Hematopoietic multipotent progenitor cell treated with erythropoietin and hydrocortisone succinate and interleukin-3 and kit ligand, for 17 days (in vitro differentiated cells): ENCODE results near the gene BCR.
A peak's percentile ranks its signal among the peaks of the same experiment; 100 is the strongest.

Source experiments
- DNase-seq: peaks from one replicate; pipeline ENCODE4 v3.0.0-alpha.2; 2015; ENCODE audit warnings: low spot score

The BCR gene

DNA sequence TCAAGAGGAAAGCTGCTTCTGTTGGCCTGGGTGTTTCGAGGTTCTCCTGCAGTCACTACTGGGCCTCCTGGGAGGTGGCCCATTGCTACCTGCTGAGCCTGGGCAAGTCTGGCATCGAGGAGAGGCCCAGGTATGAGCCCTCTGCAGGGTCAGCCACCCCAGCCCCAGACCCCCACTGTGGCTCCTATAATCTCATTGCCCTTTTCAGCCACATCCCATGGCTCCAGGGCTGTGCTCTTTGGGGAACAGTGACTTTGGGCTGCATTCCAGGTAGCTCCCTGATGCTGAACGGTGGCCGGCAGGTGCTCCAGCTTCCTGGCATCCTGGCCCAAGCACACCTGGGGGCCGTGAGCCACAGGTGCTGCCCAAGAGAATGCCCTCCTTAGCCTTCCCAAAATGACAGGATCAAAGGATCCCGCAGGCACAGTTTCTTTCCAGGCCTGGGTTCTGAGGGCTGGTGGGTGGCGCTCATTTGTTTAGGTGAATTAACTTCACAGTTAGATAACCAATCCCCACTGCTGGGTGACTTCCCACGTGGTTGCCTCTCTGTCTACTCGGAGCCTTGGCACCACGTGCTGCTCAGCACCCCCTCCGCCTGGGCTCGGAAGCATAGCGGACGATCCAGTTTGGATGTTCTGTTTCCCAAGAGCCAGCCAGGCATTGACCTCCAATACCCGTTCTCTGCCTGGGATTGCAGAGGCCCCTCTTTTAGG lies 97.4 kb downstream of the BCR start:
- no peak for DNase-seq

DNA sequence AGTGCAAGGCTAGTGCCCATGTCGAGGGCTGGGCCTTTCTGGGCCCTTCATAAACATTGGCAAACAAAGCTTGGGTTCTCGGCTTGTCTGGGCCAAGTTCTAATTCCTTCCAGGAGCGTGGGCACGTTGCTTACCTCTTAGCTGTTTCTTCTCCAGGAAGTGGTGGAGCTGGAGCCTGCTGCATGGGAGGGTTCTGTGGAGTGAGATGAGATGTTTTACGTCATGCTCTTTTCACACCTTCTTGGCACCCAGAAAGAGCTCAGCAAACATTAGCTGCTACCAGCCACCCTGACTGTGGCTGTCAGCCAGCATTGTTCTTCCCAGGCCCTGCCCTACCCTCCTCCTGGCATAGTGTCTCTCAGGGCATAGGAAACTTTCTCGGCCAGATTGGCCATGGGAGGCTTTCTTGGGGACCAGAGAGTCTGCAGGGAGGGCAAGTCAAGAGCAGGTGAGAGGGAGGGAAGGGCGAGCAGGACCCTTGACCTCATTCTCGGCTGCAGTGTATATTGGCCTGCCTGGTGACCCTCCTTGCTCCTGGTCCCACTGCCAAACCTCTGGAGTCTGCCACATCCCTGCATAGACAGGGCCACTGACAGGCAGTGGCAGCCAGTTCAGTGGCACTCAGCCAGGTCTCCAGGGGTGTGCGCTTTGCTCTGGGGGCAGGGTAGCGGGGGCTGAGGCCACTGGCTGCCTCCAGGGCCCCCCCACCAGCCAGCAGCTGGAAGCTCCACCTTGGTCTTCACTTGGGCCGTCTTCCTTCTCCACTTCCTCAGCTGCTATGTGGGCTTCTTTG lies 98.8 kb downstream of the BCR start:
- DNase-seq, result no peak

DNA sequence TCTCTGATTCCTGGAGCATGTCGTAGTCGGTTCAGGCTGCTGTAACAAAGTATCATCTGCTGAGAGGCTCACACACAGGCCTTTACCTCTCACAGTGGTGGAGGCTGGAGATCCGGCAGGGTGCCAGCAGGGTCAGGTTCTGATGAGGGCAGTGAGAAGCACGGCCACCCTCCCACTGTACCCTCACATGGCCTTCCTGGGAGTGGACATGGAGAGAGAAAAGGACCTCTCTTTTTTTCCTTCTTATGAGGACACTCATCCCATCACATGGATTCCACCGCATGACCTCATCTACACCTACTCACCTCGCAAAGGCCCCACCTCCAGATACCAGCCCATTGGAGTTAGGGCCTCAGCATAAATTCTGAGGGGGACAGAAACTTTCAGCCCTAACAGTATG lies 99.5 kb downstream of the BCR start:
- no peak for DNase-seq

DNA sequence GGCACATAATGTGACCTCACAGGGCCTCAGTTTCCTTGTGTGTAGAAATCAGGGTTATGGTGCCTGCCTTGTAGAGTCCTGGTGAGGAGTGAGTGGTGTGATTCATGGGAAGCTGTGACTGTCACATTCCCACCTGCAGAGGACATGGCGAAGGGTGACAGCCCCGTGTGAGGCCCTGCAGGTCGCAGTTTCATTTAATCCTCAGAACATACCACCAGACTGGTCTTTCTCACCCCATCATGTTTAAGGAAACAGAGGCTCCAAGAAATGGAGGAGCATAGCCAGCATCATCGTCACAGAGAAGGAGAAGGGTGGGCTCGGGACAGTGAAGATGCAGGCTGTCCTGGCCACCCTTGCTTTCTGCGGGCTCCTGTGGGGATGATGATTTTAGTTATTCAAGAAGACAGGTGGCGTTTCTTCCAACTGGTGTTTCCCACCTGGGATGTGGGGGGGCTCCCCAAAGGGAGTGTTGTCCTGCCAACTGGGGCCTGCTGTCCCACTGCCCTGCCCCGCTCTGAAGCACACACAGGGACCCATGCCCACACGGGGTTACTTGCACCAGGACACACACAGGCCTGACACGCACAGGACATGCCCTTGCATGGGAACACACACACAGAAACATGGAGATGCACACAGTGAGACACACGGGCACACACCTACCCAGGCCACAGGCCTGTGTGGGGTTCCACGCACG lies 100.2 kb downstream of the BCR start:
- DNase-seq, result no peak

DNA sequence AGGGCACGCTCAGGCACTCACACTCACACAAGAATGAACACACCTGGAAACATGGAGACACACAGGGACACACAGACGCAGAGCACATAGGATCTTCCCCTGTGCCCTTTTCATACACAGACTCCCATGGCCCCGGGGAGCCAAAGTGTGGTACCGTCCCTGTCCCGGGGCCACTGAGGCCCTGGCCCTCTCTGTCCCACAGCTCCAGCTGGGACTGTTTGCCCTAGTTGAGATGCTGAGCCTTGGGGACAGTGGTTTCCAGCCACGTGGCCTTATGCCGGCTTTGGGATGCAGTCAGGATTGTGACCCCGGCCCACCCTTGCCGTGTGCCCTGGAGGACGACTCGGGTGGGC lies 100.7 kb downstream of the BCR start:
- DNase-seq, result no peak

DNA sequence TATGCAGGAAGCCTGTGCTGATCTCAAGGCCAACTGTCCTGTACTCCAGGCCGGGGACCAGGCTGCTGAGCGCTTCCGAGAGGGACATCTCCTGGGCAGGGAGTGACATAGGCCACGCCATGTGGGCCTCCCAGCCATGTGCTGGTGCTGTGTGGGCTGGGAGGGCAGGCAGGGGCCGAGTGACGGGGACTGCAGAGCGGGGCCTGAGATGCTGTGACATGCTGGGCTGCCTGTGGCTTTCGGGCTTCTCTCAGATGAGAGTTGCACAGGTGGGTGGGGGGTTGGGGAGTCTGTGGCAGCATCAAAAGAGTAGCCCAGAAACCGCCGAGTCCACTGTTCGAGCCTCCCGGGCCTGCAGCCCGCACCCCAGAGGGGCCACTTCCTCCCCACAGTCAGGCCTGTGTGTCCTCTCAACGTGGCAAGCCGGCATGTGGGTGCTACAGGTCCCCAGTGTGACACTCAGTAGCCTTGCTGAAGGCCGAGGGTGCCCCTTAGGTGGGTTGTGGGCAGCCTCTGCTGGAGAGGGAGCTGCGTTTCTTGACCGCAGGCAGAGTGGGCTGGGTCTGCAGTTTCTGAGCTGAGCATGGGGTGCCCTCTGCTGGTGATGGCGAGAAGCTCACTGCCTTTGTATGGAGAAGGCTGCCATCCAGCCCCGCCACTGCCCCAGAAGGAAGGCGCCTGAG lies 101.2 kb downstream of the BCR start:
- peak; percentile 51 for DNase-seq

DNA sequence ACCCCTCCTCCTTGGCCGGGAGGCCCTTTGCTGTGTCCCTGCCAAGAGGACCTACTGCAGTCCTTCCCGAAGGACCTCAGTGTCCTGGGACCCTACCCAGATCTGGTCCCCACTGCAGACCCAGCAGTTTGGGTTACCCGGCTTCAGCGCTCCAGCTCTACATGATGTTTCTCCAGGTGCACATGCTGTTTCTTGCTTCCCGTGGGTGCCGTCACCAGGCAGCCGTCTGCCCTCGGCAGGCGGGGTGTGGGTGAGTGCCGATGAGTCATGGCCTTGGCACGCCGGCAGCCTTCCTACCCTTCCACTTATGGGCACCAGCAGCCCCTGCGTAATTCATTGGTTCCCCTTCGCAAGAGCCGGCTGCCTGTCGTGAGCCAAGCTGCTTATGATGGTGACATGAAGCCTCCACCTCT lies 101.8 kb downstream of the BCR start:
- no peak for DNase-seq

DNA sequence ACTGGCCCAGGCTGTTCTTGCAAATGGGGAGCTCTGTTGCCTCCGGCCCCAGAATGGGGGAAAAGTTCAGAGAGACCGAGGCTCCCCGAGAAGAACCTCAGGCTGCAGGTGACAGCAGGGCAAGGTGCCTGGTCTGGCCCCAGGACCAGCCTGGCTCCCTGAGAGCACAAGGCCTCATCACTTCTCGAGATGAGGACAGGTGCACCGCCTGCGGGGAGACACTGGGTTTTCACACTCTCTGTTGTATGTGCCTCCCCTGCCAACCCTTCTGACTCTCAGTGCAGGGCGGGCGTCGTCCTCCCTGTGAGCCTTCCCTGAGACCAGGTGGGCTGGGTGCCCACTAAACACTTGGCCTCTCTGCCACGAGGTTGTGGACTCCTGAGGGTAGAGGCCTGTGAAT lies 102.2 kb downstream of the BCR start:
- DNase-seq, result no peak

DNA sequence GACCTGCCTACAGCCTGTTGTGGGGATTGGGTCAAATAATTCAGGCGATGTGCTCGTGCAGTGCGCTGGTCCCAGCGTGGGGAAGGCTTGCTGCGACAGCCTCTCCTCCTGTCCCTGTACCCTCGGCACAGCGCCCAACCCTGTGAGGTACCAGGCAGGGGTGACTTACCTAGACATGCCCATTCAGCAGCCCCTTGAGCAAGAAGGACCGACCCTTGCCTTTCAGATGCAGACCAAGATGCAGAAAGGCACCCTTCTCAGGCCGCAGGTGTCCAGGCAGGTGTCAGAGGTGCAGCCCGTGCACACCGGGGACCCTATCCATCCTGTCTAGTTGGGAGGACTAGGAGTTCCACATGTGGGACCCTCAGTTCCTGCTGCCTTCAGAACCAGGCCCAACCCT lies 102.7 kb downstream of the BCR start:
- no peak for DNase-seq

DNA sequence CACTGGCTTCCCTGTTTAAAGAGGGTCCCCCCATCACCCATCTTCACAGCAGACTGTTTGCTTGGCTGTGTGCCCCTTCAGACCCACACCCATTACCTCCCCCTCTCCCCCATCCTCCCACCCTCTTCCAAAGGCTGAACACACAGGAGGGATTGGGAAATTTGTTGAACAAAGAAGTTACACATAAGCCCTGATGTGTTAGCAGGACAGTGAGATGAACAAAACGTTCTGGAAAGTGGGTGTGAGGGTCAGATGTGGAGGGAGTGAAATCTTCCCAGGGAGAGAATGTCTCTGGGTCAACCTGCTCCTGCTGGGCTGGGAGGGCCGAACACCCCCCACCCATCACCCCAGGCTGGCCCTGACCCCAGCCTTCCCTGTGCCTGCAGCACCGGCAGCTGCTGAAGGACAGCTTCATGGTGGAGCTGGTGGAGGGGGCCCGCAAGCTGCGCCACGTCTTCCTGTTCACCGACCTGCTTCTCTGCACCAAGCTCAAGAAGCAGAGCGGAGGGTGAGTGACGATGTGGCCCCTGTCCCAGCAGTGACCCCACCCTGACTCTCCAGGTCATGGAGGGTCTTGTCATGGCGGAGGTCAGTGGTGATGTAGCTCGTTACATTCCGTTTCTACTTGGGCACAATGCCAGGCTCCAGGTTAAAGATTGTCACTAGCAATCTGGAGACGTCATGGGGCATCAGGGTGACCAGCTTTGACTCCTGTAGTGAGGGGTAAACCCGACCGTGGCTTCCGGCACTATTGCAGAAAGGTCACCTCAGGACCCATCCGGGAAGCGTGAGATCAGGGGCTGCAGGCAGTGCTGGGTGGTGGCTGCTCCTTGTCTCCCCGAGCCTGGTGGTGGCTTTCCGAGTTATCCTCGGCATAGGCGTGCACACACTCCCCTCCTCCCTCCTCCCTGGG lies 103.5 kb downstream of the BCR start:
- no peak for DNase-seq

DNA sequence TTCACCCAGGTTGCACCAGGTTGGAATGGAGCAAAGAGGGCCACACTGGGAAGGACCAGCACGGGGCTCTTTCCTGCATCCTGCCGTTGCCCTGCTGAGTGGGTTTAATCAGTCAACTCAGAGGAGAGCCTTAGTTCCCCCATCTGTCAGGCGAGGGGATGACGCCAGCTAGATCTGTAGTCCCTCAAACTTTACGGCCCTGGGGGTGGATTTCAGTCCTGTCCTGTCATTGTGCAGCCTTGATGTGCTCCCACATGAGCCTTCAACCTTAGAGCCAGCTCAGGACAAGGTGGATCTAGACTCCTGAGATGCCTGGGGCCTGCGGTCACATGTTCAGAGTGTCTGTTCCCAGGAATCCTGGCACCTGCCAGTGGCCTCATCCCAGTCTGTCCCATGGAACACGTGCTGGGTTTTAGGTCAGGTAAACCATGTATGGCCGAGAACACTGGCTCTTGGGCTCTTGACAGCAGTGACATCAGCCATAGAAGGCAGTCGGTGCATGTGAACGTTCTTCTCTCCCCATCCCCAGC lies 104.3 kb downstream of the BCR start:
- DNase-seq, result no peak

DNA sequence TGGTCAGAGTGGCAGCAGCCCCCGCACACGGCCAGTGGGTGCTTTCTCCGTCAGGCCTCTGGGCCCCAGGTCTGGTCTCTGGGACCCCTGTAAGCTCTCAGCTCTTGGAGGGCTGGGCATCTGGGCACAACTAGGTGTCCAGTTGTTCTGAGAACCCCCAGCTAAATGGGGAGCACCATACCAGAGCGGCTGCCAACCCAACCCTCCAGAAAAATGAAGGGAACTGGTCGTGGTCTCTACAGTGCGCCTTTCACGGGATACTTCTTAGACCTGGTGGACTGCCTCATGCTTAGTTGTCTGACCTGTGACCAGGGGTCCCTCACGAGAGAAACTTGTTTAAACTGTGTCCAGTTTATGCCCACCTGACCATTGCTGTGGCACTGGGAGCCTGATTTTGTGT lies 104.9 kb downstream of the BCR start:
- DNase-seq, result no peak

DNA sequence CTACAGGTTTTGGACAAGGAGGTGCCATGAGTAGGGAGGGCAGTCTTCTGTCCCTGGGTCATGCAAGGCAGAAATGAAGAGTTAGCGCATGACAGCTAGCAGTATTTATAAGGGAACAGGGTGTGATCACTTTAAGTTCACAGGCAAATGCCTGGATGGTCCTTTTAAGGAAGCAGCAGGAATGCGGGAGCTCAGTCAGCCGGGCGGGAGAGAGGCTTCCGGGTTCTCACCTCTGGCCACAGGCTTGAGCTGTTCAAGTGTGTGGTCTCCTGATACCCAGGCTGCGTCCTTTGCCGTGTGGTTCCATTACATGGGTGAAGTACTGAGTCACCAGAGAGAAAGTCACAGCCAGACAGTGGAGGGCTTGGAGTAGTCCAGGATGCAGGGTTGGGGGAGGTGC lies 105.4 kb downstream of the BCR start:
- DNase-seq, result no peak

DNA sequence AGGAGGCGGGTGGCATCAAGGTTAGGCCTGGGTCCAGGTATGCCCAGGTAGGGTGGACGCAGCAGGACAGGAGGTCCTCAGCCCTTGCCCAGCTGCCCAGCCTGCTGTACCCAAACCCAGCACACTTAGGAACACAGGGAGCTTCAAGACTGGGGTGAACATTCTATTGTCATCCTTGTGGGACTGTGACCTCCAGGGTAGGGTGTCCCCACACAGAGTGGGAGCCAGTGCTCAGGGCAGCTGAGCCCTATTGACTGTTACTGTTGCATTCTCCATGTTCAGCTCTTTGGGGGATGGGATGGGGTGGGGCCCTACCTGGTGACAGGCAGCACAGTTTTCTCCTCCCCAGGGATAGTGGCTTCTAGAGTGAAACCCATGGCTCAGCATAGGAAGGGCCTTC lies 106.0 kb downstream of the BCR start:
- no peak for DNase-seq

DNA sequence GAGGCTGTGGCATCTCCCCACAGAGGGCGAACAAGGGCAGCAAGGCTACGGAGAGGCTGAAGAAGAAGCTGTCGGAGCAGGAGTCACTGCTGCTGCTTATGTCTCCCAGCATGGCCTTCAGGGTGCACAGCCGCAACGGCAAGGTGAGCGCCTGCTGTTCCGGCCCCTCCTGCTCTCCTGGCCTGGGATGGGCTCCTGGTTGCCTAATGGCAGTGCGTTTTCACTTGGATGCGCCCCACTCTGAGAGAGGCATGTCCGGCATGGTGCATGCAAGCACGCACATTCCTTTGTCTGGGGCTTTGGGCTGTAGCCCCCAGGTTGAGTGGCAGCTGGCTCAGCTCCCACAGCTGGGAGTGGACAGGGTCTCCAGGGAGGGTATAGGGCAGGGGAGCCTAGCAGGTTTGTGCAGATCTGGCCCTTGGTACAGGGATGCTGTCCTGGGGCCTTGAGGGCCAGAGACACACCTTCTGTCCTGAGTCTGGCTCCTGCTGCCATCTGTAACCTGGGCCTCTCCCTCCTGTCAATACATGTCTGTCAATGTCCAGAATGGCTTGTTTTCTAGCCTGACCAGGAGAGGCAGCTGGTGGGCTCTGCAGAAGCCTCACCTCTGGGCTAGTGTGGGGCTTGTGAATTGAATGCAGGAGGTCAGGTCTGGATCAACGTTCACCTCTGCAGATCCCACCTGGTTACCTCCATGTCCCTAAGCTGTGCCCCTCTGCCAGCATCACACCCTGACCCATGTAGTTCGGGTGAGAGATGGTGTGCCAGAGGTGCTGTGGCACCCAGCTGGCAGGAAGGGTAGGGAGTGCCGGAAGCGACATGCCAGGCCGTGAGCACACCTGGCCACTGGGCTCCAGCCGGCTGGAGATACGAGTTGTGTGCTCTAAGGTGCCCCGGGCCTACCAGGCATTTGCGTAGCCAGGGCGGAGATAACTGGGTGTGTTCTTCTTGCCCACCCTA lies 107.1 kb downstream of the BCR start:
- DNase-seq, result no peak

DNA sequence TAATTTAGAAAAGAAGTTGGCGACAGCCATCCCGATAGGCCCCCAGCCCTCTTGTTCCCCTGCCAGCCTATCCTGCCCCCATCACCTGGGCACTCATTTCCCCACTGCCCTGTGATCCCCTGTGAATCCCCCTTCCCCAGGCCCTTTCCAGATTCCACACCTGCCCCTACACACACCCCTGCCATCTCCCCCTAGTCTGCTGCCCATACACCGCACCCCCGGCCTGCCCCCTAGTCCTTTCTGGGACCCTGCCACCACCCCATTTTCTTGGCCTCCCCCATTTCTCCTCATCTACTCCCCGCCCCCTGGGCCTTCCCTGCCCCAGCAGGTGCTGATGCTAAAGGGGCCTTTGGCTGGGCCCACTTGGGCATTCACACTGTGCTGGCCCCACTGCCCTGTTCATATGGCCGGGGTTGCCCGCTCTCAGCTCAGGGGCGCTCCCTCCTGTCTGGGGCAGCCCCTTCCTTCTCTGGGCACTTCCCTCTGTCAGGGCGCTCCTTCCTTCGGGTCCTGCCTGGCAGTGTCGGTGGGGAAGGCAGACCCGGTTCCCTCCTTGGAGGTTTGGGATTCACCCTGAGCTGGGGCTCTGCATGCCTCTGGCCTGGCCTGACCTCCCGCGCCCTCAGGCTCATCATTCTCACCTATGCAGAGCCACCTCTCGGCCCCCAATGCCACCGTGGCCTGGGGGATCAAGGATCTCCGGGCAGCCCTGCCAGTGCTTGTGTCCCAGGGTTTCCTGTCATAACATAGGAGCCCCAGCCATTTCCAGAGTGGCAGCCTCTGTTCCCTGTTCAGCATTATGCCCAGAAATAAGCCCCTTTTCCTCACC lies 108.2 kb downstream of the BCR start:
- DNase-seq, result no peak

DNA sequence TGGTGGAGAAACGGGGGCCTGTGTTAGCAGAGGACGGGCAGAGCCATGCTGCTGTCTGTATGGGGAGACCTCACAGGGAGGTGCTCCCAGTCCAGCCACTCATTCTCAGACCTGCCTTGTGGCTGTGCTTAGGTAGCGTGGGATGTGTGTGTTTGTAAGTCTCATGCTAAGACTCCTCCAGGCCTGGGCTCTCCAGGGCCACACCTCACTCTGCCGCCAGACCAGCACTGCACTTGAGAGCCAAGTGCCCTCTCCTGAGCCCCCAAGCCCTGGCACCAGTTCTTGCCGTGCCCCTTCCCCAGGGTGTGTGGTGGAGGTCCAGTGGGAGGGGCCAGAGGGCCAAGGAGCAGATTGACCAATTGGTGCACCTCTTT lies 108.8 kb downstream of the BCR start:
- no peak for DNase-seq

DNA sequence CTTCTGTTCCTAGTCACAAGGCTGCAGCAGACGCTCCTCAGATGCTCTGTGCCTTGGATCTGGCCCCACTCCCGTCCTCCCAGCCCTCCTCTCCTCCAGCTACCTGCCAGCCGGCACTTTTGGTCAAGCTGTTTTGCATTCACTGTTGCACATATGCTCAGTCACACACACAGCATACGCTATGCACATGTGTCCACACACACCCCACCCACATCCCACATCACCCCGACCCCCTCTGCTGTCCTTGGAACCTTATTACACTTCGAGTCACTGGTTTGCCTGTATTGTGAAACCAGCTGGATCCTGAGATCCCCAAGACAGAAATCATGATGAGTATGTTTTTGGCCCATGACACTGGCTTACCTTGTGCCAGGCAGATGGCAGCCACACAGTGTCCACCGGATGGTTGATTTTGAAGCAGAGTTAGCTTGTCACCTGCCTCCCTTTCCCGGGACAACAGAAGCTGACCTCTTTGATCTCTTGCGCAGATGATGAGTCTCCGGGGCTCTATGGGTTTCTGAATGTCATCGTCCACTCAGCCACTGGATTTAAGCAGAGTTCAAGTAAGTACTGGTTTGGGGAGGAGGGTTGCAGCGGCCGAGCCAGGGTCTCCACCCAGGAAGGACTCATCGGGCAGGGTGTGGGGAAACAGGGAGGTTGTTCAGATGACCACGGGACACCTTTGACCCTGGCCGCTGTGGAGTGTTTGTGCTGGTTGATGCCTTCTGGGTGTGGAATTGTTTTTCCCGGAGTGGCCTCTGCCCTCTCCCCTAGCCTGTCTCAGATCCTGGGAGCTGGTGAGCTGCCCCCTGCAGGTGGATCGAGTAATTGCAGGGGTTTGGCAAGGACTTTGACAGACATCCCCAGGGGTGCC lies 109.8 kb downstream of the BCR start:
- peak; percentile 26 for DNase-seq
